PC-9 (cell line): ENCODE measurements around the gene CLDN22. TPM values are rescaled to one million over a fixed set of nuclear protein-coding genes. Genes with fewer than 3 reads are reported as not detected.

Experiments used
- BruUV-seq: library from RNA; stranded (reverse); fragments of 400-500 nt; replicated peaks from 2 replicates; lab custom pipeline; 2021; lab: Mats Ljungman, UMichigan
- CTCF ChIA-PET: fragments of 300-600 bp; sonication (Branson Sonifier 250); formaldehyde crosslinking; loops from one replicate; lab custom pipeline; 2022; ENCODE audit warnings: antibody characterized with exemption; lab: Charles Lee
- POLR2A ChIA-PET: fragments of 300-600 bp; sonication (Branson Sonifier 250); formaldehyde crosslinking; loops from one replicate; lab custom pipeline; 2022; ENCODE audit warnings: antibody characterized with exemption; ENCODE audit not compliant: unreplicated experiment; lab: Charles Lee
- DNase-seq, 2 experiments: peaks; one replicate each; pipeline versions ENCODE4 v3.0.0 to v3.0.0-alpha.2; 2015 to 2022; ENCODE audit warnings: mixed read lengths in 1 of 2
- H2AFZ ChIP-seq: fragments of 200-600 bp; sonication (generic); 2 replicates; pipeline ENCODE4 v1.8.1; 2017; ENCODE audit warnings: antibody characterized with exemption
- H3F3A ChIP-seq: fragments of 200-600 bp; sonication (generic); 2 replicates; pipeline ENCODE4 v1.8.1; 2017; ENCODE audit warnings: antibody characterized with exemption, mild to moderate bottlenecking, low read depth; ENCODE audit not compliant: insufficient read depth
- H3K27ac ChIP-seq: fragments of 200-600 bp; sonication (generic); 2 replicates; pipeline ENCODE4 v1.6.1; 2016; ENCODE audit warnings: mixed run types
- H3K27me3 ChIP-seq: fragments of 200-600 bp; sonication (generic); 2 replicates; pipeline ENCODE4 v1.6.1; 2016; ENCODE audit warnings: low read depth, mixed run types; ENCODE audit not compliant: insufficient read depth
- H3K36me3 ChIP-seq: fragments of 200-600 bp; sonication (generic); 2 replicates; pipeline ENCODE4 v1.6.1; 2016; ENCODE audit warnings: low read depth, mixed run types
- H3K4me1 ChIP-seq: fragments of 200-600 bp; sonication (generic); replicated peaks from 2 replicates; pipeline ENCODE4 v1.6.1; 2016; ENCODE audit warnings: mixed run types; ENCODE audit not compliant: insufficient read depth
- H3K4me2 ChIP-seq: fragments of 200-600 bp; sonication (generic); 2 replicates; pipeline ENCODE4 v1.6.1; 2017; ENCODE audit warnings: mixed run types
- H3K4me3 ChIP-seq: fragments of 200-600 bp; sonication (generic); 2 replicates; pipeline ENCODE4 v1.6.1; 2016; ENCODE audit warnings: mixed run types
- H3K79me2 ChIP-seq: fragments of 200-600 bp; sonication (generic); 2 replicates; pipeline ENCODE4 v1.6.1; 2017; ENCODE audit warnings: low read depth, mixed run types
- H3K9me2 ChIP-seq: fragments of 200-600 bp; sonication (generic); 2 replicates; pipeline ENCODE4 v1.8.1; 2017; ENCODE audit warnings: mild to moderate bottlenecking; ENCODE audit not compliant: insufficient read depth
- H3K9me3 ChIP-seq: fragments of 200-600 bp; sonication (generic); 2 replicates; pipeline ENCODE4 v1.8.1; 2016; ENCODE audit warnings: low read depth; ENCODE audit not compliant: insufficient read depth
- H4K20me1 ChIP-seq: fragments of 200-600 bp; sonication (generic); 2 replicates; pipeline ENCODE4 v1.8.1; 2017; ENCODE audit not compliant: insufficient read depth
- EZH2 ChIP-seq: fragments of 200-600 bp; sonication (generic); IDR thresholded peaks from 2 replicates; pipeline ENCODE4 v1.8.0; 2017; ENCODE audit warnings: antibody characterized with exemption, low read depth
- intact Hi-C: fragments of 100-400 bp; cut with micrococcal nuclease; formaldehyde crosslinking; loops from one replicate; pipeline ENCODE4 v1.10.0; 2022; ENCODE audit not compliant: unreplicated experiment
- total RNA-seq: library from RNA; stranded (reverse); gene quantifications from 2 replicates; pipeline ENCODE4 v1.2.3, GENCODE V29; 2021
- TF ChIP-seq, protein P1 (sequence below): fragments of 200-600 bp; sonication (generic); conservative IDR thresholded peaks from 2 replicates; pipeline ENCODE4 v1.6.1; 2017; ENCODE audit warnings: mixed run types, antibody characterized with exemption, mild to moderate bottlenecking, moderate library complexity

Gene CLDN22
- total RNA-seq, 1 experiment from 2014 or later, result not detected

DNA sequence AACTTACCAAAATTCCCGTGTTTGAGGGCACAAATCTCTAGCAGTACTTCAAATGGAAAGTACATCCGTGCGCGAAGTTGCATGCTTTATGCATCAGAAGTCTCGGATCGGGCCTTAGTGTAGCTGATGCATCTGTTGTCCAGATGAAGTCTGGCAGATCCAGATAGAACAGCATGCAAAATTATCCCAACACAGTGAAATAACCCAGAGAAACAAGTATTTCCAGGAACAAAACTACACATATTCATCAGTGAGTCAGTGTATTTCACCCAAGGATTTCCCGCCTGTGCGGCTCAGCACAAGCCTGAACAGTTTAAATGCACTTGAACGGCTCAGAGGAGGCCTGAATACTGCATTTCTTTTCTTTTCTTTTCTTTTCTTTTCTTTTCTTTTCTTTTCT lies 29.6 kb upstream of the CLDN22 start:
- no peak overlapping the region for H3K4me3 ChIP-seq
- DNase-seq, result no peak
- no peaks in the 10 kb centered on the region for H3K9me2 ChIP-seq
- no peaks in the 10 kb centered on the region for H3K36me3 ChIP-seq
- no peaks in the 10 kb centered on the region for H3K27me3 ChIP-seq
- no peaks in the 10 kb centered on the region for H3F3A ChIP-seq
- CTCF ChIA-PET, result no interaction called here
- TF ChIP-seq EZH2, result no peak
- TF ChIP-seq, protein P1, sequence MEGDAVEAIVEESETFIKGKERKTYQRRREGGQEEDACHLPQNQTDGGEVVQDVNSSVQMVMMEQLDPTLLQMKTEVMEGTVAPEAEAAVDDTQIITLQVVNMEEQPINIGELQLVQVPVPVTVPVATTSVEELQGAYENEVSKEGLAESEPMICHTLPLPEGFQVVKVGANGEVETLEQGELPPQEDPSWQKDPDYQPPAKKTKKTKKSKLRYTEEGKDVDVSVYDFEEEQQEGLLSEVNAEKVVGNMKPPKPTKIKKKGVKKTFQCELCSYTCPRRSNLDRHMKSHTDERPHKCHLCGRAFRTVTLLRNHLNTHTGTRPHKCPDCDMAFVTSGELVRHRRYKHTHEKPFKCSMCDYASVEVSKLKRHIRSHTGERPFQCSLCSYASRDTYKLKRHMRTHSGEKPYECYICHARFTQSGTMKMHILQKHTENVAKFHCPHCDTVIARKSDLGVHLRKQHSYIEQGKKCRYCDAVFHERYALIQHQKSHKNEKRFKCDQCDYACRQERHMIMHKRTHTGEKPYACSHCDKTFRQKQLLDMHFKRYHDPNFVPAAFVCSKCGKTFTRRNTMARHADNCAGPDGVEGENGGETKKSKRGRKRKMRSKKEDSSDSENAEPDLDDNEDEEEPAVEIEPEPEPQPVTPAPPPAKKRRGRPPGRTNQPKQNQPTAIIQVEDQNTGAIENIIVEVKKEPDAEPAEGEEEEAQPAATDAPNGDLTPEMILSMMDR, result no peak
- H3K4me1 ChIP-seq, result no peaks in the 10 kb centered on the region
- no peaks in the 10 kb centered on the region for H3K9me3 ChIP-seq
- intact Hi-C loops, result no loop called here
- no TSS peak for BruUV-seq
- no peak overlapping the region for H3K27ac ChIP-seq
- no peaks in the 10 kb centered on the region for H3K79me2 ChIP-seq
- no peaks in the 10 kb centered on the region for H4K20me1 ChIP-seq
- H2AFZ ChIP-seq, result no peak overlapping the region
- no peak overlapping the region for H3K4me2 ChIP-seq
- POLR2A ChIA-PET, result no interaction called here

DNA sequence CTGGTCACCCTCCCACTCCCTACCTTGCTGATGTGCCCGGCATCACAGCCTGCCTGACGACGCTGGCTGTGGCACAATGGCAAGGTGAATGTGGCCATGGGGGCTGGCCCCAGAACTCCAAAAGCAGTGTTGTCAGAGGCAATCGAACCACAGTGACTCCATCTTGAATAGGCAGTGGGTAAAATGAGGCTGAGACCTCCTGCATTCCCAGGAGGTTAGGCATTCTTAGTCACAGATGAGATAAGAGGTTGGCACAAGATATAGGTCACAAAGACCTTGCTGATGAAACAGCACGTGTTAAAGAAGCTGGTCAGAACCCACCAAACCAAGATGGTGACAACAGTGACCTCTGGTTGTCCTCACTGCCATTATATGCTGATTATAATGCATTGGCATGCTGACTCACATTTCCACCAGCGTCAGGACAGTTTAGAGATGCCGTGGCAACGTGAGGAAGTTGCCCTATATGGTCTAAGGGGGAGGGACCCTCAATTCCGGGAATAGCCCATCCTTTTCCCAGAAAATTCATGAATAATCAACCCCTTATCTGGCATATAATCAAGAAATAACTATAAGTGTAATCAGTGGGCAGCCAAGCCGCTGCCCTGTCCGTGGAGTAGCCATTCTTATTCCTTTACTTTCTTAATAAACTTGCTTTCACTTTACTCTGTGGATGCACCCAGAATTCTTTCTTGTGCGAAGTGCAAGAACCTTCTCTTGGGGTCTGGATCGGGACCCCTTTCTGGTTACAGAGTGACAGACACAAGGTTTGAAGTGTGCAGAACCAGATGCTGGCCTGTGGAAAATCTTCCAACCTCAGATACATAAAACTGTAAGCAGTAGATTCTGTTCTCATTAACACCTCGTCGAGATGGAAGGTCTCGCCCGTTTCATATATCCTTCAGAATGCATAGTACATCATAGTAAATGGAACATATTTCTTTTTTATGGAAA lies 28.9 kb upstream of the CLDN22 start:
- BruUV-seq, result TSS peak; percentile 70
- Histone ChIP-seq H3K4me3 (no peak overlapping the region), H3K27me3 (no peaks in the 10 kb centered on the region), H3K9me3 (no peaks in the 10 kb centered on the region), H3K4me1 (no peaks in the 10 kb centered on the region), H3K4me2 (peak overlapping the region; percentile 38), H3K79me2 (no peaks in the 10 kb centered on the region), H2AFZ (peak overlapping the region; percentile 64), H3K9me2 (no peaks in the 10 kb centered on the region), H3F3A (no peaks in the 10 kb centered on the region), H3K27ac (no peak overlapping the region), H3K36me3 (no peaks in the 10 kb centered on the region), H4K20me1 (no peaks in the 10 kb centered on the region)
- ChIA-PET POLR2A (interaction anchor here (1.1 kb wide), 1 partner anchor 90 kb away, joined by 16 read pairs; no protein-coding TSS in a partner anchor), CTCF (no interaction called here)
- no peak for TF ChIP-seq EZH2
- TF ChIP-seq, protein P1, result no peak
- DNase-seq, result peak in 1 of 2 experiments; percentile 40
- intact Hi-C loops, result no loop called here

DNA sequence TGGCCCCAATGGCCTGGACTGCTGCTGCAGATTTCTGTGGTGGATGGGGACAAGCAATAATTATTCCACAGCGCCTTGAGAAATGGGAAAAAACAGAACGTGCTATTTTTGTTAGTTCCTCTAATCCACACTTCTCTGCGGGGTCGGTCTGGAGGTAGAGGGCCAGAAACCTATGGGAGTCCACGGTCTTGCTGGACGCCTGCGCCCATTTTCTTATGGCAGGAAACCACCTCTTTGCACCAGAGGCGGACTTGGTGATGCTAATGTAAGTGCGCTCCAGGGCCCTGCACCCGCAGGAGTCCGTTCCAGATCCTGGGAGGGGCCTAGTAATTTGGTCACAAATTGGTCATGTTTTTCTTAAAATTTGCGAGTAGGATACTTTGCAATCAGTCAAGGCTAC lies 28.1 kb upstream of the CLDN22 start:
- TF ChIP-seq EZH2, result no peak
- TF ChIP-seq, protein P1, result no peak
- H2AFZ ChIP-seq, result no peak overlapping the region
- DNase-seq, result no peak
- H3K4me2 ChIP-seq, result no peak overlapping the region
- no peak overlapping the region for H3K27ac ChIP-seq
- no peaks in the 10 kb centered on the region for H3K4me1 ChIP-seq
- no peak overlapping the region for H3K4me3 ChIP-seq
- no TSS peak for BruUV-seq
- no peaks in the 10 kb centered on the region for H3F3A ChIP-seq
- ChIA-PET CTCF (no interaction called here), POLR2A (interaction anchor here (1.1 kb wide), 1 partner anchor 91 kb away, joined by 16 read pairs; no protein-coding TSS in a partner anchor)
- H3K9me3 ChIP-seq, result no peaks in the 10 kb centered on the region
- intact Hi-C loops, result no loop called here
- H4K20me1 ChIP-seq, result no peaks in the 10 kb centered on the region
- no peaks in the 10 kb centered on the region for H3K27me3 ChIP-seq
- no peaks in the 10 kb centered on the region for H3K79me2 ChIP-seq
- H3K9me2 ChIP-seq, result no peaks in the 10 kb centered on the region
- no peaks in the 10 kb centered on the region for H3K36me3 ChIP-seq
